Neural cell (in vitro differentiated cells): Measurements from ENCODE around the gene BIN2. TPM values are rescaled to one million over a fixed set of nuclear protein-coding genes. Genes with fewer than 3 reads are reported as not detected.

Source experiments
- H2AFZ ChIP-seq: fragments of 200-600, 300-800 bp; sonication (generic), shearing (Covaris generic); 2 replicates; pipeline ENCODE4 v1.6.0; 2014; ENCODE audit warnings: low read depth, mild to moderate bottlenecking, antibody characterized with exemption, low read length, moderate library complexity
- H3F3A ChIP-seq: fragments of 200-600 bp; shearing (Covaris generic); 2 replicates; pipeline ENCODE4 v1.6.1; 2016; ENCODE audit warnings: mild to moderate bottlenecking, moderate library complexity, mixed read lengths, antibody characterized with exemption, low read length; ENCODE audit not compliant: insufficient read depth, poor library complexity, severe bottlenecking
- H3K27ac ChIP-seq: fragments of 200-600, 300-800 bp; sonication (generic), shearing (Covaris generic); 2 replicates; pipeline ENCODE4 v1.5.1; 2014; ENCODE audit warnings: mild to moderate bottlenecking, low read length, moderate library complexity
- H3K27me3 ChIP-seq: fragments of 300-800, 200-600 bp; sonication (generic), shearing (Covaris generic); 2 replicates; pipeline ENCODE4 v1.6.0; 2014; ENCODE audit warnings: mild to moderate bottlenecking, low read depth, low read length, moderate library complexity; ENCODE audit not compliant: insufficient read depth
- H3K36me3 ChIP-seq: fragments of 300-800, 200-600 bp; sonication (generic), shearing (Covaris generic); 2 replicates; pipeline ENCODE4 v1.5.1; 2014; ENCODE audit warnings: mild to moderate bottlenecking, antibody characterized with exemption, low read length, moderate library complexity; ENCODE audit not compliant: insufficient read depth
- H3K4me2 ChIP-seq: fragments of 300-800, 200-600 bp; sonication (generic), shearing (Covaris generic); 2 replicates; pipeline ENCODE4 v1.6.0; 2014; ENCODE audit warnings: mild to moderate bottlenecking, low read length
- H3K4me3 ChIP-seq: fragments of 300-800, 200-600 bp; sonication (generic), shearing (Covaris generic); 2 replicates; pipeline ENCODE4 v1.5.1; 2014; ENCODE audit warnings: mild to moderate bottlenecking, low read length, moderate library complexity
- H3K79me2 ChIP-seq: fragments of 200-600 bp; shearing (Covaris generic); replicated peaks from 2 replicates; pipeline ENCODE4 v1.6.0; 2014; ENCODE audit warnings: mild to moderate bottlenecking, low read length, moderate library complexity; ENCODE audit not compliant: insufficient read depth
- H3K9ac ChIP-seq: fragments of 300-800, 200-600 bp; sonication (generic), shearing (Covaris generic); 2 replicates; pipeline ENCODE4 v1.6.1; 2016; ENCODE audit warnings: mild to moderate bottlenecking, low read length, mixed read lengths
- H3K9me2 ChIP-seq: fragments of 200-600 bp; shearing (Covaris generic); 2 replicates; pipeline ENCODE4 v1.6.1; 2016; ENCODE audit warnings: mild to moderate bottlenecking, low read length, mixed read lengths; ENCODE audit not compliant: insufficient read depth
- H3K9me3 ChIP-seq: fragments of 200-600, 300-800 bp; sonication (generic), shearing (Covaris generic); 2 replicates; pipeline ENCODE4 v1.6.1; 2016; ENCODE audit warnings: mild to moderate bottlenecking, mixed run types, low read length, moderate library complexity, mixed read lengths
- H4K20me1 ChIP-seq: fragments of 200-600 bp; shearing (Covaris generic); 2 replicates; pipeline ENCODE4 v1.6.1; 2016; ENCODE audit warnings: mild to moderate bottlenecking, mixed run types; ENCODE audit not compliant: insufficient read depth
- EP300 ChIP-seq: fragments of 450-650 bp; conservative IDR thresholded peaks from 2 replicates; pipeline ENCODE4 v1.6.1; 2014; ENCODE audit warnings: antibody characterized with exemption, mild to moderate bottlenecking, moderate library complexity; ENCODE audit not compliant: poor library complexity, severe bottlenecking
- EZH2 ChIP-seq: fragments of 200-600, 300-800 bp; shearing (Covaris generic), sonication (generic); IDR thresholded peaks from 2 replicates; pipeline ENCODE4 v1.6.1; 2014; ENCODE audit warnings: antibody characterized with exemption, low read length, borderline replicate concordance, mild to moderate bottlenecking; ENCODE audit not compliant: insufficient read depth, poor library complexity, severe bottlenecking
- MXI1 ChIP-seq: fragments of 450-650 bp; conservative IDR thresholded peaks from 2 replicates; pipeline ENCODE4 v1.6.1; 2014; ENCODE audit warnings: antibody characterized with exemption, mild to moderate bottlenecking; ENCODE audit not compliant: poor library complexity, severe bottlenecking
- POLR2AphosphoS5 ChIP-seq: IDR thresholded peaks from 2 replicates; pipeline ENCODE4 v1.6.1; 2012
- RAD21 ChIP-seq: fragments of 450-650 bp; conservative IDR thresholded peaks from 2 replicates; pipeline ENCODE4 v1.6.1; 2014; ENCODE audit warnings: antibody characterized with exemption, mild to moderate bottlenecking, moderate library complexity
- SMC3 ChIP-seq: fragments of 450-650 bp; conservative IDR thresholded peaks from 2 replicates; pipeline ENCODE4 v1.6.1; 2014; ENCODE audit warnings: antibody characterized with exemption, mild to moderate bottlenecking, moderate library complexity; ENCODE audit not compliant: poor library complexity
- TAF1 ChIP-seq: IDR thresholded peaks from 2 replicates; pipeline ENCODE4 v1.6.1; 2012; ENCODE audit warnings: low read depth
- polyA plus RNA-seq: library from polyadenylated mRNA; depleted of rRNA; stranded (reverse); fragments of >200 nt; gene quantifications from 2 replicates; pipeline ENCODE4 v1.2.3, GENCODE V29; 2014
- TF ChIP-seq, protein P1 (sequence below): fragments of 450-650 bp; IDR thresholded peaks from 2 replicates; pipeline ENCODE4 v1.5.1; 2014; ENCODE audit warnings: antibody characterized with exemption, mild to moderate bottlenecking, moderate library complexity; ENCODE audit not compliant: poor library complexity, severe bottlenecking
- TF ChIP-seq, protein P2 (sequence below): IDR thresholded peaks from 2 replicates; pipeline ENCODE4 v1.6.1; 2012; ENCODE audit warnings: borderline replicate concordance

Gene BIN2
- polyA plus RNA-seq, 1 donor from 2014 or later, result not detected

DNA sequence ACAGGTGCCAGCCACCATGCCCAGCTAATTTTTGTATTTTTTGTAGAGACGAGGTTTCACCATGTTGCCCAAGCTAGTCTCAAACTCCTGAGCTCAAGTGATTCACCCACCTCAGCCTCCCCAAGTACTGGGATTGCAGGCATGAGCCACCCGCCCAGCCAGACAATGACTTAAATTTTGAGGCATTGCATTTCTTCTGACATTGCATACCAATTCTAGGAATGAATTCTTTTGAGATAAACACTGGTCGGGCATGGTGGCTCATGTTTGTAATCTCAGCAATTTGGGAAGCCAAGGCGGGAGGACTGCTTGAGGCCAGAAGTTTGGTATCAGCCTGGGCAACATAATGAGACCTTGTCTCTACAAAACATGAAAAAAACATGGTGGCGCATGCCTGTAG lies 25.1 kb upstream of the BIN2 start:
- Histone ChIP-seq H4K20me1 (no peaks in the 10 kb centered on the region), H3K4me3 (no peak overlapping the region), H3K36me3 (no peaks in the 10 kb centered on the region), H3K9me2 (no peaks in the 10 kb centered on the region), H3K9ac (no peak overlapping the region), H3K27ac (no peak overlapping the region), H3K27me3 (no peaks in the 10 kb centered on the region), H2AFZ (no peak overlapping the region), H3K4me2 (no peak overlapping the region), H3K9me3 (no peaks in the 10 kb centered on the region), H3F3A (no peaks in the 10 kb centered on the region), H3K79me2 (no peaks in the 10 kb centered on the region)
- TF ChIP-seq MXI1 (no peak), POLR2AphosphoS5 (no peak), SMC3 (no peak), TAF1 (no peak), EZH2 (no peak), EP300 (no peak), RAD21 (no peak)
- TF ChIP-seq, protein P1, sequence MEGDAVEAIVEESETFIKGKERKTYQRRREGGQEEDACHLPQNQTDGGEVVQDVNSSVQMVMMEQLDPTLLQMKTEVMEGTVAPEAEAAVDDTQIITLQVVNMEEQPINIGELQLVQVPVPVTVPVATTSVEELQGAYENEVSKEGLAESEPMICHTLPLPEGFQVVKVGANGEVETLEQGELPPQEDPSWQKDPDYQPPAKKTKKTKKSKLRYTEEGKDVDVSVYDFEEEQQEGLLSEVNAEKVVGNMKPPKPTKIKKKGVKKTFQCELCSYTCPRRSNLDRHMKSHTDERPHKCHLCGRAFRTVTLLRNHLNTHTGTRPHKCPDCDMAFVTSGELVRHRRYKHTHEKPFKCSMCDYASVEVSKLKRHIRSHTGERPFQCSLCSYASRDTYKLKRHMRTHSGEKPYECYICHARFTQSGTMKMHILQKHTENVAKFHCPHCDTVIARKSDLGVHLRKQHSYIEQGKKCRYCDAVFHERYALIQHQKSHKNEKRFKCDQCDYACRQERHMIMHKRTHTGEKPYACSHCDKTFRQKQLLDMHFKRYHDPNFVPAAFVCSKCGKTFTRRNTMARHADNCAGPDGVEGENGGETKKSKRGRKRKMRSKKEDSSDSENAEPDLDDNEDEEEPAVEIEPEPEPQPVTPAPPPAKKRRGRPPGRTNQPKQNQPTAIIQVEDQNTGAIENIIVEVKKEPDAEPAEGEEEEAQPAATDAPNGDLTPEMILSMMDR, result no peak
- TF ChIP-seq, protein P2, sequence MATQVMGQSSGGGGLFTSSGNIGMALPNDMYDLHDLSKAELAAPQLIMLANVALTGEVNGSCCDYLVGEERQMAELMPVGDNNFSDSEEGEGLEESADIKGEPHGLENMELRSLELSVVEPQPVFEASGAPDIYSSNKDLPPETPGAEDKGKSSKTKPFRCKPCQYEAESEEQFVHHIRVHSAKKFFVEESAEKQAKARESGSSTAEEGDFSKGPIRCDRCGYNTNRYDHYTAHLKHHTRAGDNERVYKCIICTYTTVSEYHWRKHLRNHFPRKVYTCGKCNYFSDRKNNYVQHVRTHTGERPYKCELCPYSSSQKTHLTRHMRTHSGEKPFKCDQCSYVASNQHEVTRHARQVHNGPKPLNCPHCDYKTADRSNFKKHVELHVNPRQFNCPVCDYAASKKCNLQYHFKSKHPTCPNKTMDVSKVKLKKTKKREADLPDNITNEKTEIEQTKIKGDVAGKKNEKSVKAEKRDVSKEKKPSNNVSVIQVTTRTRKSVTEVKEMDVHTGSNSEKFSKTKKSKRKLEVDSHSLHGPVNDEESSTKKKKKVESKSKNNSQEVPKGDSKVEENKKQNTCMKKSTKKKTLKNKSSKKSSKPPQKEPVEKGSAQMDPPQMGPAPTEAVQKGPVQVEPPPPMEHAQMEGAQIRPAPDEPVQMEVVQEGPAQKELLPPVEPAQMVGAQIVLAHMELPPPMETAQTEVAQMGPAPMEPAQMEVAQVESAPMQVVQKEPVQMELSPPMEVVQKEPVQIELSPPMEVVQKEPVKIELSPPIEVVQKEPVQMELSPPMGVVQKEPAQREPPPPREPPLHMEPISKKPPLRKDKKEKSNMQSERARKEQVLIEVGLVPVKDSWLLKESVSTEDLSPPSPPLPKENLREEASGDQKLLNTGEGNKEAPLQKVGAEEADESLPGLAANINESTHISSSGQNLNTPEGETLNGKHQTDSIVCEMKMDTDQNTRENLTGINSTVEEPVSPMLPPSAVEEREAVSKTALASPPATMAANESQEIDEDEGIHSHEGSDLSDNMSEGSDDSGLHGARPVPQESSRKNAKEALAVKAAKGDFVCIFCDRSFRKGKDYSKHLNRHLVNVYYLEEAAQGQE, result no peak

DNA sequence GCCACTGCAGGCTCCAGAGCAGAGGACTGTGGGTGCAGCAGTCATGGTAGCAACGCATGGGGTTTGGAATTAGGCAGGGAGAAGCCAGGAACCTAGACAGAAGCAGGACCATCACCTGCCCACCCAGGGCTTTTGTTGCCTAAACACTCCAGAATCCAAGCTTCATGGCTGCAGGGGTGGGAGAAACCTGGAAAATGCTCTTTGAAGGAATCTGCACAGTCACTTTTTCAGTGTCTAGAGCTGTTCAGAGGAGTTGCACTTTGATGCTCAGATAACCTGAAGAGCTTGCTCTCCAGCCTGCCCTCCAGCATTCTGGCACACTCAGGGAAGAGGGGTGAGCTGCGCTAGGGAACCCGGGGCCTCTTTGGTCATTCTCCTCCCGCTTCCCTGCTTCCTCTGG lies 24.1 kb upstream of the BIN2 start:
- Histone ChIP-seq H3K36me3 (no peaks in the 10 kb centered on the region), H3F3A (no peaks in the 10 kb centered on the region), H3K9me2 (no peaks in the 10 kb centered on the region), H3K79me2 (no peaks in the 10 kb centered on the region), H3K27me3 (no peaks in the 10 kb centered on the region), H3K9me3 (no peaks in the 10 kb centered on the region), H3K4me2 (no peak overlapping the region), H3K27ac (no peak overlapping the region), H4K20me1 (no peaks in the 10 kb centered on the region), H3K4me3 (no peak overlapping the region), H3K9ac (no peak overlapping the region), H2AFZ (no peak overlapping the region)
- TF ChIP-seq TAF1 (no peak), SMC3 (no peak), MXI1 (no peak), RAD21 (no peak)
- TF ChIP-seq, protein P2, result no peak
